Measurements from ENCODE around the gene HCRTR1.

GRCh38 chr1:31600641-31601040 is 16.8 kb upstream of the HCRTR1 start:
- TF ChIP-seq, protein P1, sequence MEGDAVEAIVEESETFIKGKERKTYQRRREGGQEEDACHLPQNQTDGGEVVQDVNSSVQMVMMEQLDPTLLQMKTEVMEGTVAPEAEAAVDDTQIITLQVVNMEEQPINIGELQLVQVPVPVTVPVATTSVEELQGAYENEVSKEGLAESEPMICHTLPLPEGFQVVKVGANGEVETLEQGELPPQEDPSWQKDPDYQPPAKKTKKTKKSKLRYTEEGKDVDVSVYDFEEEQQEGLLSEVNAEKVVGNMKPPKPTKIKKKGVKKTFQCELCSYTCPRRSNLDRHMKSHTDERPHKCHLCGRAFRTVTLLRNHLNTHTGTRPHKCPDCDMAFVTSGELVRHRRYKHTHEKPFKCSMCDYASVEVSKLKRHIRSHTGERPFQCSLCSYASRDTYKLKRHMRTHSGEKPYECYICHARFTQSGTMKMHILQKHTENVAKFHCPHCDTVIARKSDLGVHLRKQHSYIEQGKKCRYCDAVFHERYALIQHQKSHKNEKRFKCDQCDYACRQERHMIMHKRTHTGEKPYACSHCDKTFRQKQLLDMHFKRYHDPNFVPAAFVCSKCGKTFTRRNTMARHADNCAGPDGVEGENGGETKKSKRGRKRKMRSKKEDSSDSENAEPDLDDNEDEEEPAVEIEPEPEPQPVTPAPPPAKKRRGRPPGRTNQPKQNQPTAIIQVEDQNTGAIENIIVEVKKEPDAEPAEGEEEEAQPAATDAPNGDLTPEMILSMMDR (IDR thresholded peaks at IDR 0.05) = no peak
- no peak for TF ChIP-seq POLR2A (IDR thresholded peaks at IDR 0.05)

Measured in esophagus squamous epithelium (tissue), 4 donors.